ENCODE measurements around the gene TBC1D3B.
"Not testable (repeated sequence)": the region's sequence is repeated elsewhere in the genome, so short reads cannot be mapped to it uniquely, and the experiment has no call there.

- TF ChIP-seq ATF2 (CRISPR knock-in tag; IDR thresholded peaks at IDR 0.05; ENCODE audit: borderline replicate concordance, low read depth); CTCF (IDR thresholded peaks at IDR 0.05); E2F4 (CRISPR knock-in tag; IDR thresholded peaks at IDR 0.05; ENCODE audit: borderline replicate concordance, low read depth); FOXK1 (CRISPR knock-in tag; IDR thresholded peaks at IDR 0.05); ZNF121 (CRISPR knock-in tag; IDR thresholded peaks at IDR 0.05); ZNF263 (CRISPR knock-in tag; IDR thresholded peaks at IDR 0.05; ENCODE audit: low read depth); NR2C2 (CRISPR knock-in tag; IDR thresholded peaks at IDR 0.05): not testable (repeated sequence)
These were observed 25.1 kb upstream of the TBC1D3B start for GRCh38 chr17:36201506-36201905.

All from WTC11 (cell line).